ENCODE measurements around the gene CD274. TPM values are rescaled to one million over a fixed set of nuclear protein-coding genes. Genes with fewer than 3 reads are reported as not detected.
"Not testable (repeated sequence)": the region's sequence is repeated elsewhere in the genome, so short reads cannot be mapped to it uniquely, and the experiment has no call there.

CD274 gene
- total and polyA plus RNA-seq, 4 experiments from 2014 or later, result 7.9 to 23.0 (median 13.5) TPM

GRCh38 chr9:5470816-5471215, 20.5 kb downstream of the CD274 start:
- no peaks in the 10 kb centered on the region for H3K9me3 ChIP-seq (ENCODE audit: control insufficient read depth in 1 of 2, low read length in 2 of 2)
- H3K36me3 ChIP-seq (ENCODE audit: insufficient read depth, low read length), result peaks cover 9% of the 10 kb centered on the region
- no peak for DNase-seq
- Mint-ChIP-seq H3K27me3 (no peaks in the 10 kb centered on the region), H3K4me1 (peaks cover 0 to 5% (median 0%) of the 10 kb centered on the region in 4 donors), H3K36me3 (peaks cover 32 to 35% of the 10 kb centered on the region in 2 donors), H3K9me3 (peaks cover 0 to 10% (median under 1%) of the 10 kb centered on the region in 8 donors), H3K4me3 (no peak overlapping the region), H3K27ac (peak overlapping the region in 1 of 7 donors; percentile 25)
- H3K4me3 ChIP-seq (ENCODE audit: low read length in 2 of 2), result no peak overlapping the region
- CTCF ChIA-PET (ENCODE audit: partially characterized antibody), result interaction anchor here (1.2 kb wide), 1 partner anchor 10 kb away, joined by 3 read pairs; no protein-coding TSS in a partner anchor
- POLR2A ChIA-PET (ENCODE audit: partially characterized antibody), result no interaction called here
- no peaks in the 10 kb centered on the region for H3K27me3 ChIP-seq (ENCODE audit: insufficient read depth, low read length)
- no peaks in the 10 kb centered on the region for H3K4me1 ChIP-seq (ENCODE audit: insufficient read depth, low read length)
- intact Hi-C loops (cut with micrococcal nuclease), result loop anchor here (5.0 kb wide), 1 partner anchor 41 kb away; the partner anchor contains the start of gene PDCD1LG2
- H3K27ac ChIP-seq (ENCODE audit: low read depth, low read length), result no peak overlapping the region

GRCh38 chr9:5475611-5476010, 25.3 kb downstream of the CD274 start:
- H3K27me3 Mint-ChIP-seq; CTCF ChIA-PET (ENCODE audit: partially characterized antibody); H3K9me3 ChIP-seq (ENCODE audit: control insufficient read depth in 1 of 2, low read length in 2 of 2); intact Hi-C loops (cut with micrococcal nuclease); H3K36me3 ChIP-seq (ENCODE audit: insufficient read depth, low read length); POLR2A ChIA-PET (ENCODE audit: partially characterized antibody); DNase-seq; H3K4me1 Mint-ChIP-seq; H3K27me3 ChIP-seq (ENCODE audit: insufficient read depth, low read length); H3K4me3 ChIP-seq (ENCODE audit: low read length in 2 of 2); H3K4me3 Mint-ChIP-seq; H3K27ac ChIP-seq (ENCODE audit: low read depth, low read length); H3K4me1 ChIP-seq (ENCODE audit: insufficient read depth, low read length): not testable (repeated sequence)
- Mint-ChIP-seq H3K36me3 (peaks cover 3 to 15% of the 10 kb centered on the region in 2 donors), H3K9me3 (peaks cover 0 to 12% (median 8%) of the 10 kb centered on the region in 8 donors), H3K27ac (peak overlapping the region in 1 of 7 donors; percentile 25)

GRCh38 chr9:5478206-5478605, 27.9 kb downstream of the CD274 start:
- H3K27me3 Mint-ChIP-seq, result no peaks in the 10 kb centered on the region
- H3K27me3 ChIP-seq (ENCODE audit: insufficient read depth, low read length), result no peaks in the 10 kb centered on the region
- peaks cover 3 to 15% of the 10 kb centered on the region in 2 donors for H3K36me3 Mint-ChIP-seq
- H3K4me1 ChIP-seq (ENCODE audit: insufficient read depth, low read length), result no peaks in the 10 kb centered on the region
- H3K9me3 Mint-ChIP-seq, result peaks cover 0 to 12% (median 8%) of the 10 kb centered on the region in 8 donors
- intact Hi-C loops (cut with micrococcal nuclease), result no loop called here
- no peaks in the 10 kb centered on the region for H3K9me3 ChIP-seq (ENCODE audit: control insufficient read depth in 1 of 2, low read length in 2 of 2)
- ChIA-PET CTCF (ENCODE audit: partially characterized antibody) (interaction anchor here (1.0 to 1.8 kb wide), 2 partner anchors 8 to 122 kb away, joined by 3 to 6 read pairs; no protein-coding TSS in a partner anchor), POLR2A (ENCODE audit: partially characterized antibody) (no interaction called here)
- no peak overlapping the region for H3K27ac Mint-ChIP-seq
- no peaks in the 10 kb centered on the region for H3K36me3 ChIP-seq (ENCODE audit: insufficient read depth, low read length)
- H3K4me3 ChIP-seq (ENCODE audit: low read length in 2 of 2), result no peak overlapping the region
- peaks cover 0 to 5% (median 0%) of the 10 kb centered on the region in 4 donors for H3K4me1 Mint-ChIP-seq
- DNase-seq, result no peak
- H3K27ac ChIP-seq (ENCODE audit: low read depth, low read length), result no peak overlapping the region
- H3K4me3 Mint-ChIP-seq, result no peak overlapping the region

GRCh38 chr9:5479994-5480694, 29.8 kb downstream of the CD274 start:
- Mint-ChIP-seq H3K4me1 (no peaks in the 10 kb centered on the region), H3K27me3 (no peaks in the 10 kb centered on the region), H3K9me3 (peaks cover 0 to 12% (median 7%) of the 10 kb centered on the region in 8 donors), H3K27ac (no peak overlapping the region), H3K4me3 (no peak overlapping the region), H3K36me3 (peaks cover 3 to 12% of the 10 kb centered on the region in 2 donors)
- Histone ChIP-seq H3K27me3 (ENCODE audit: insufficient read depth, low read length) (no peaks in the 10 kb centered on the region), H3K27ac (ENCODE audit: low read depth, low read length) (no peak overlapping the region), H3K4me1 (ENCODE audit: insufficient read depth, low read length) (no peaks in the 10 kb centered on the region), H3K4me3 (ENCODE audit: low read length in 2 of 2) (no peak overlapping the region), H3K9me3 (ENCODE audit: control insufficient read depth in 1 of 2, low read length in 2 of 2) (no peaks in the 10 kb centered on the region), H3K36me3 (ENCODE audit: insufficient read depth, low read length) (no peaks in the 10 kb centered on the region)
- intact Hi-C loops (cut with micrococcal nuclease), result no loop called here
- POLR2A ChIA-PET (ENCODE audit: partially characterized antibody), result interaction anchor here (1.2 kb wide), 1 partner anchor 30 kb away, joined by 4 read pairs; the partner anchor contains the start of gene CD274
- DNase-seq, result no peak
- CTCF ChIA-PET (ENCODE audit: partially characterized antibody), result interaction anchor here (1.3 to 1.4 kb wide), 3 partner anchors 10 to 294 kb away, joined by 3 read pairs; partner anchors contain the start of gene CD274

GRCh38 chr9:5480919-5481318, 30.6 kb downstream of the CD274 start:
- H3K36me3 Mint-ChIP-seq, result peaks cover 3 to 7% of the 10 kb centered on the region in 2 donors

GRCh38 chr9:5481322-5482040, 31.1 kb downstream of the CD274 start:
- ChIA-PET CTCF (ENCODE audit: partially characterized antibody) (interaction anchor here (1.0 to 1.4 kb wide), 2 partner anchors 31 to 44 kb away, joined by 3 read pairs; partner anchors contain the start of genes CD274 and PLGRKT), POLR2A (ENCODE audit: partially characterized antibody) (no interaction called here)
- Histone ChIP-seq H3K27me3 (ENCODE audit: insufficient read depth, low read length) (no peaks in the 10 kb centered on the region), H3K4me1 (ENCODE audit: insufficient read depth, low read length) (no peaks in the 10 kb centered on the region), H3K27ac (ENCODE audit: low read depth, low read length) (no peak overlapping the region), H3K4me3 (ENCODE audit: low read length in 2 of 2) (no peak overlapping the region), H3K9me3 (ENCODE audit: control insufficient read depth in 1 of 2, low read length in 2 of 2) (no peaks in the 10 kb centered on the region), H3K36me3 (ENCODE audit: insufficient read depth, low read length) (no peaks in the 10 kb centered on the region)
- Mint-ChIP-seq H3K9me3 (peaks cover 0 to 3% (median under 1%) of the 10 kb centered on the region in 8 donors), H3K36me3 (peaks cover 0 to 1% of the 10 kb centered on the region in 2 donors), H3K27me3 (no peaks in the 10 kb centered on the region), H3K4me3 (no peak overlapping the region), H3K4me1 (no peaks in the 10 kb centered on the region), H3K27ac (no peak overlapping the region)
- no peak for DNase-seq
- intact Hi-C loops (cut with micrococcal nuclease), result no loop called here

More at GRCh38 chr9:5480919-5481318, 30.6 kb downstream of the CD274 start:
- CTCF ChIA-PET (ENCODE audit: partially characterized antibody), result interaction anchor here (1.3 to 1.4 kb wide), 2 partner anchors 11 to 31 kb away, joined by 3 read pairs; partner anchors contain the start of gene CD274
- H3K4me3 ChIP-seq (ENCODE audit: low read length in 2 of 2), result no peak overlapping the region
- H3K27me3 ChIP-seq (ENCODE audit: insufficient read depth, low read length), result no peaks in the 10 kb centered on the region
- DNase-seq, result no peak
- no peaks in the 10 kb centered on the region for H3K4me1 ChIP-seq (ENCODE audit: insufficient read depth, low read length)
- H3K9me3 ChIP-seq (ENCODE audit: control insufficient read depth in 1 of 2, low read length in 2 of 2), result no peaks in the 10 kb centered on the region
- H3K27ac ChIP-seq (ENCODE audit: low read depth, low read length), result no peak overlapping the region
- H3K9me3 Mint-ChIP-seq, result peaks cover 0 to 8% (median 6%) of the 10 kb centered on the region in 8 donors
- POLR2A ChIA-PET (ENCODE audit: partially characterized antibody), result no interaction called here
- no peaks in the 10 kb centered on the region for H3K4me1 Mint-ChIP-seq
- no peaks in the 10 kb centered on the region for H3K27me3 Mint-ChIP-seq
- no peak overlapping the region for H3K4me3 Mint-ChIP-seq
- intact Hi-C loops (cut with micrococcal nuclease), result no loop called here
- no peak overlapping the region for H3K27ac Mint-ChIP-seq
- no peaks in the 10 kb centered on the region for H3K36me3 ChIP-seq (ENCODE audit: insufficient read depth, low read length)

- H3K4me3 ChIP-seq (ENCODE audit: low read length in 2 of 2), result no peak overlapping the region
- no peaks in the 10 kb centered on the region for H3K36me3 ChIP-seq (ENCODE audit: insufficient read depth, low read length)
- H3K36me3 Mint-ChIP-seq, result no peaks in the 10 kb centered on the region
- no peak for DNase-seq
- no peaks in the 10 kb centered on the region for H3K4me1 ChIP-seq (ENCODE audit: insufficient read depth, low read length)
- no peak overlapping the region for H3K27ac Mint-ChIP-seq
- H3K27me3 ChIP-seq (ENCODE audit: insufficient read depth, low read length), result no peaks in the 10 kb centered on the region
- CTCF ChIA-PET (ENCODE audit: partially characterized antibody), result interaction anchor here (1.0 to 1.5 kb wide), 2 partner anchors 45 to 108 kb away, joined by 3 to 8 read pairs; partner anchors contain the start of gene PLGRKT
- peaks cover 0 to 2% (median 0%) of the 10 kb centered on the region in 8 donors for H3K9me3 Mint-ChIP-seq
- no peak overlapping the region for H3K27ac ChIP-seq (ENCODE audit: low read depth, low read length)
- no peaks in the 10 kb centered on the region for H3K9me3 ChIP-seq (ENCODE audit: control insufficient read depth in 1 of 2, low read length in 2 of 2)
- H3K4me1 Mint-ChIP-seq, result no peaks in the 10 kb centered on the region
- intact Hi-C loops (cut with micrococcal nuclease), result no loop called here
- no peaks in the 10 kb centered on the region for H3K27me3 Mint-ChIP-seq
- POLR2A ChIA-PET (ENCODE audit: partially characterized antibody), result interaction anchor here (0.7 kb wide), 1 partner anchor 814 kb away, joined by 3 read pairs; no protein-coding TSS in a partner anchor
- H3K4me3 Mint-ChIP-seq, result no peak overlapping the region
Observed at GRCh38 chr9:5482194-5482593, 31.9 kb downstream of the CD274 start.
